ENCODE measurements around the gene SLC25A51.

The SLC25A51 gene

DNA sequence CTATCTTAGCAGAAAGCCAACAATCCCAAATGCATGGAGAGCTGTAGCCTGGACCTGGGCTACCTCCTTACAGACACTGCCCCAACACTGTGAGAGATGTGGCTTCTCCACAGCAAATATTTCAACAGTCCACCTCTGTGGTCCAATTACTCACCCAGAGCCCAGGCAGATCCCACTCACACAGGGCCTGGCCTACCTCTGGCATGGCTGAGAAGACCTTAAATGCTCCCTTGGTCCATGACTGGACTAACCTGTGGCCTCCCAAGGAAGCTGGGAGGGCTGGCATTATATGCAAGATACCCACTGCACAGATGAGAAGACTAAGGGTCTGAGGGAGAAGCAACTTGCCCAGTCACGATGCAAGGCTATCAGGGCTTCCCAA, 22.8 kb upstream of the SLC25A51 start:
- no peak for DNase-seq
- H3K27me3 ChIP-seq, result no peaks in the 10 kb centered on the region
- H3K4me3 ChIP-seq (ENCODE audit: low read depth, low read length), result no peak overlapping the region
- no peaks in the 10 kb centered on the region for H3K9me3 ChIP-seq
- peaks cover 15% of the 10 kb centered on the region for H3K4me1 ChIP-seq
- TF ChIP-seq, protein P1, sequence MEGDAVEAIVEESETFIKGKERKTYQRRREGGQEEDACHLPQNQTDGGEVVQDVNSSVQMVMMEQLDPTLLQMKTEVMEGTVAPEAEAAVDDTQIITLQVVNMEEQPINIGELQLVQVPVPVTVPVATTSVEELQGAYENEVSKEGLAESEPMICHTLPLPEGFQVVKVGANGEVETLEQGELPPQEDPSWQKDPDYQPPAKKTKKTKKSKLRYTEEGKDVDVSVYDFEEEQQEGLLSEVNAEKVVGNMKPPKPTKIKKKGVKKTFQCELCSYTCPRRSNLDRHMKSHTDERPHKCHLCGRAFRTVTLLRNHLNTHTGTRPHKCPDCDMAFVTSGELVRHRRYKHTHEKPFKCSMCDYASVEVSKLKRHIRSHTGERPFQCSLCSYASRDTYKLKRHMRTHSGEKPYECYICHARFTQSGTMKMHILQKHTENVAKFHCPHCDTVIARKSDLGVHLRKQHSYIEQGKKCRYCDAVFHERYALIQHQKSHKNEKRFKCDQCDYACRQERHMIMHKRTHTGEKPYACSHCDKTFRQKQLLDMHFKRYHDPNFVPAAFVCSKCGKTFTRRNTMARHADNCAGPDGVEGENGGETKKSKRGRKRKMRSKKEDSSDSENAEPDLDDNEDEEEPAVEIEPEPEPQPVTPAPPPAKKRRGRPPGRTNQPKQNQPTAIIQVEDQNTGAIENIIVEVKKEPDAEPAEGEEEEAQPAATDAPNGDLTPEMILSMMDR (IDR thresholded peaks at IDR 0.05; ENCODE audit: low read depth, low read length), result no peak
- H3K36me3 ChIP-seq, result peaks cover 7% of the 10 kb centered on the region

DNA sequence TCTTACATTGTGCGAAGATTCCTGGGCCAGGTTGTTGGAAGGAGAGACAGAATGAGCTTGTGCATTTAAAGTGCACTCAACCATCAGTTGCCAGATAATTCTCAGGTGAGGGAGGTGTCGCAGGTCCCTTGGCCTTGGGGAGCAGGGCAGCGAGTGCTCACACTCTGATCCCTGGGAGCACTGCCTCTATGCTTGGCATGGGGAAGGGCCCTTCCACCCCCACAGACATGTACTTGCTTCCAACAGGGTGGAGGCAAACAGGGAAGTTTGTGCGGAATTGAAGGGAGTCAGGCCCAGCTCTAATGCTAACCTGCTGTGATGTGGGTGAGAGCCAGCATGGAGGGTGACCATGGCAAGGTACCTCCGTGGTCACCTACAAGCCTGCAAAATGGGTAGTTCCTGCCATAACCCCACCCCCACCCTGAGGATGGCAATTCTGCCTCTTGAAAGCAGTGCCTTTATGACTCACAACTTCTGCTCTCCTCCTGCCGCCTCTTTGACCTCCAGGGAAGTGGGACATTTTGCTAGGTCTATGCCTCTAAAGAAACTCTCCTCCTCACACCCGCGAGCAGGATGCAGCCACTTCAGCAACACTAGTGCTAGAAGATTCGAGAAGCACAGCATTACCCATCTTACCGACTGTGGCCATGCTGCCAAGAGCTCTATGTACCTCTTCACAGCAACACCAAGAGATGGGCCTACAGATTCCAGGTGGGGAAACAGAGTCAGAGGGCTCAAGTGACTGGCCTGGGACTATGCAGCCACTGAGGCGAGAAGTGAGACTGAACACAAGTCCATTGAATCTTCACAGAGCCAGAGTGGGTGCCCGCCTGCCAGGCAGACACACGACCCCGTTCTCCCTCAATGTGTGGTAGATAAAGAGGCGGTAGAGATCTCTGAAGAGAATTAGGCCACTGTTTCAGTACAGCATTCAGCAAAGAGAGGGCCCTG, 22.1 kb upstream of the SLC25A51 start:
- DNase-seq, result no peak
- no peaks in the 10 kb centered on the region for H3K27me3 ChIP-seq
- TF ChIP-seq, protein P1 (IDR thresholded peaks at IDR 0.05; ENCODE audit: low read depth, low read length), result no peak
- H3K36me3 ChIP-seq, result peaks cover 9% of the 10 kb centered on the region
- H3K9me3 ChIP-seq, result no peaks in the 10 kb centered on the region
- no peak overlapping the region for H3K4me3 ChIP-seq (ENCODE audit: low read depth, low read length)
- H3K4me1 ChIP-seq, result peaks cover 15% of the 10 kb centered on the region

DNA sequence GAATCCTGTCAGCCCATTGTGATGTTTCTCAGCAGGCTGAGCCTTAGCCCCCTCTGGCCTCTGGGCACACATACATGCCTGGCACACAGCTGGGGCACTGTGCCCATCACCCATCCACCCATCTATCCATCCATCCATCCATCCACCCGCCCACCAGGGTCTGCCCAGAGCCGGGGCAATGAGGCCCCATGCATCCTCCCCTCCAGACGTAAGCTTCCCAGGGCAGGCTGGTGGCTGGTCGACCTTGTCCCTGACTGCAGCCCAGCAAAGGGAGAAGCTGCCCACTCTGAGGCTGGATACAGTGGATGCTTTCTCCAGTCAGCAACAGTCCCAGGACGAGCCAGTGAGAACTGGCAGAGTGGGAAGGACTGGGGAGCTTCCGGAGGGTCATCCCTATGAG, 21.1 kb upstream of the SLC25A51 start:
- Histone ChIP-seq H3K36me3 (peaks cover 14% of the 10 kb centered on the region), H3K4me1 (peaks cover 20% of the 10 kb centered on the region), H3K4me3 (ENCODE audit: low read depth, low read length) (no peak overlapping the region), H3K27me3 (no peaks in the 10 kb centered on the region), H3K9me3 (no peaks in the 10 kb centered on the region)
- TF ChIP-seq, protein P1 (IDR thresholded peaks at IDR 0.05; ENCODE audit: low read depth, low read length), result no peak
- DNase-seq, result no peak

DNA sequence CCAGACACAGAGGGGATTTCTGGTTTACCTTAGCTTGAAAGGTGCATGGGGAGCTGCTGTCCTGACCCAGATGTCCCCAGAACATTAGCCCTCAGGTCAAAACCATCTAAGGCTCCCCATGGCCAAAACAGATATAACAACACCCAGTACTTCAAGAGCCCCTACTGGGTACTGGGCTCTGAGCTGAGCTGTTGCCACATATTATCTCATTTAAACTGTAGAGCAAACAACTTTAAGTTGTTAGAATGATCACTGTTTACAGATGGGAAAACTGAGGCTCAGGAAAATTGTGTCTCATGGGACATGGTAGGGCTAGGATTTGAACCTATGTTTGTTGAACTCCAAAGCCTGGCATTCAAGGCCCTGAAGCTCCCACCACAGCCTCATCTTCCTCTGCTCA, 20.6 kb upstream of the SLC25A51 start:
- Histone ChIP-seq H3K36me3 (peaks cover 14% of the 10 kb centered on the region), H3K27me3 (no peaks in the 10 kb centered on the region), H3K4me1 (peaks cover 20% of the 10 kb centered on the region), H3K4me3 (ENCODE audit: low read depth, low read length) (no peak overlapping the region), H3K9me3 (no peaks in the 10 kb centered on the region)
- no peak for DNase-seq
- TF ChIP-seq, protein P1 (IDR thresholded peaks at IDR 0.05; ENCODE audit: low read depth, low read length), result no peak

DNA sequence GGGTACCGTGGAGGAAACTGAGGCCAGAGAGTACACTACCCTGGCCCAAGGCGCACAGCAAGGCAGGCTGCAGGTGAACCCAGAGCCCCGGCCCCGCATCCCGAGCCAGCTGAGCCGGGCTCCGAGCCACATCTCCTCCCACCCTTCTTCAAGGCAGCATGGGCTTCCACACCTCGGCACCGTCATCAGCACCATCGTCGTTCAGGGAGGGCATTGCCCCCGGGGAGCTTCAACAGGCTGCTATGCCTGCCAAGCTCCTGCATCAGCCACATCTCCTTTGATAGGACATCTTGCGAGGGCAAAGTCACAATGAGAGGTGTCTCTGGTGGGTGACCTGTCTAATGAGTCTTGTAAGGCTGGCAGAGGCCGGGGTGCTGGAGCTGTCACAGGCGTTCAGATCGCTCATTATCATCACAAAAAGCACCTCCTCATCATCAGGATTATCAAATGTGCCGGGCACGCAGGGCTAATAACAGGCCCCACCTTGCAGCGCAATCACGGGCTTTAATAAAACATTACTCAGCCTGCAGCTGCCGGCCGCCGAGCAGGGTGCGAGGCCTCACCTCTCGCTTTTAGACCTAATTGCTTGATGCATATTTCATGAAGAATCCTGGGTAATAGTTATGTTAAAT, 20.0 kb upstream of the SLC25A51 start:
- TF ChIP-seq, protein P1 (IDR thresholded peaks at IDR 0.05; ENCODE audit: low read depth, low read length), result no peak
- no peaks in the 10 kb centered on the region for H3K9me3 ChIP-seq

More for the DNA sequence above, 20.0 kb upstream of the SLC25A51 start:
- Histone ChIP-seq H3K4me1 (peaks cover 20% of the 10 kb centered on the region), H3K36me3 (peaks cover 12% of the 10 kb centered on the region), H3K4me3 (ENCODE audit: low read depth, low read length) (no peak overlapping the region), H3K27me3 (no peaks in the 10 kb centered on the region)
- no peak for DNase-seq

Data from BE2C (cell line).